ENCODE measurements around the gene RAD18. TPM values are rescaled to one million over a fixed set of nuclear protein-coding genes. Genes with fewer than 3 reads are reported as not detected.

Gene RAD18
- total and polyA plus RNA-seq, 10 donors, result 1.6 to 20.7 (median 12.4) TPM

DNA sequence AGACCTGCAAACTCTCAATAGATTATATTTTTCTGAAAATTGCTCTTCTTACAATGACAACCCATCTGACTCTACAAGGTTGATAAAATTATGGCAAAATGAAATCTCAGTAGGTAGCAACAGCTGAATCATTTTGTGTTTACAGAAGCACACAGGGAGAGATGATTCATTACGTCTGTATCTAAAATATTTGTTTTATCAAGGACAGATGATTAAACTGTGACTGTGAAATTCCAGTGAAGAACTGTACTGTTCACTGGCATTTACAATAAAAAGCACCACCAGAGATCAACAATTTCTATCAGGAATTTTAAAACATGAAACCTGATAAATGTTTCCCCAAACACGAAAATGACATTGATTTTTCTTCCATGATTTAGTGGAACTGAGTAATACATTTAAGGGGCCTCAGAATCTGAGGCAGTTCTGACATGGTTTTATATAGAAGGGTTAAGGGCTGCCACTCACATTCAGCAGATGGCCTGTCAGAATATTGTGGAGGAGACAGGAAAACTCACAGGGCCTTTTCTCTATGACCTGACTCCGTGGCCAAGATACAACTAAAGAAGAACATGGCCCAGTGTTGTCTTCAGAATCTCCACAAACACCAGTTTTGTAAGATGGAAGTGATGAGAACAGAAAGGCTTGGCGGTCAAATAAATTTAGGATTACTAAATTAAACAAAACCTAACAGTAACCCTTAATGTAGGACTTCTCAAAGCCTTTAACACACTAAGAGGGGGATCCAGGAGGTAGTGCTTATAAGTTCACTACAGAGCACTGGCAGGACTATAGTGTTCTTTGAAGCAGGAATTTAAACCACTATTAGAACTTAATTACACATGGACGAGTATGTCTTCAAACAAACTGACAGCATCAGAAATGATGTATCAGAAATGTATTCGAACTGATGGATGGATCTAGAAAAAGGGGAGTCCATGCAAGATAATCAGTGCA, 25.9 kb downstream of the RAD18 start:
- no peak for DNase-seq
- no peaks in the 10 kb centered on the region for H3K27me3 ChIP-seq (replicated peaks in 1 of 7)
- H3K27ac ChIP-seq, result peak overlapping the region in 2 of 8 donors; percentile 10 to 28

DNA sequence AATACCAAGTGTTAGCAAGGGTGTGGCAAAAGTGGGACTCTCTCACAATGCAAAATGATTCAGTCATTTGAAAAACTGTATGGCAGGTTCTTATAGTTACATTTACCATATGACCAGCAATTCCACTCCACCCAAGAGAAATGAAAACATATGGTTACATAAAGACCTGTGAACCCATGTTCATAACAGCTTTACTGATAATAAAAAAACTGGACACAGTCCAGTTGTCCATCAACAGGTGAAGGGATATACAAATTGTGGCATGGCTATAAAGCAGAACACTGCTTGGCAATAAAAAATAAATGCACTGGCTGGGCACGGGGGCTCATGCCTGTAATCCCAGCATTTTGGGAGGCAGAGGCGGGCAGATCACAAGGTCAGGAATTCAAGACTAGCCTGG, 30.8 kb downstream of the RAD18 start:
- Histone ChIP-seq H3K9me3 (peaks cover 0 to 1% (median 0%) of the 10 kb centered on the region in 8 donors), H3K27ac (no peak overlapping the region), H3K27me3 (replicated peaks in 1 of 7) (no peaks in the 10 kb centered on the region), H3K4me1 (no peaks in the 10 kb centered on the region), H3K36me3 (peaks cover 0 to 24% (median 5%) of the 10 kb centered on the region in 6 donors), H3K4me3 (no peak overlapping the region)
- WGBS, 5 donors, result 90 to 100% (median 97%) methylated on average over 2 of the region's 2 CpGs
- TF ChIP-seq POLR2AphosphoS5 (IDR thresholded peaks at IDR 0.05), result no peak
- TF ChIP-seq POLR2A (IDR thresholded peaks at IDR 0.05), result no peak
- intact Hi-C loops (cut with DNase I; ENCODE audit: low total_unique reads), result no loop called here
- no peak for DNase-seq

More for the DNA sequence above, 25.9 kb downstream of the RAD18 start:
- H3K36me3 ChIP-seq, result peaks cover 0 to 66% (median 23%) of the 10 kb centered on the region in 6 donors
- TF ChIP-seq POLR2A (IDR thresholded peaks at IDR 0.05), result no peak
- no peak for TF ChIP-seq POLR2AphosphoS5 (IDR thresholded peaks at IDR 0.05)
- TF ChIP-seq, protein P1, sequence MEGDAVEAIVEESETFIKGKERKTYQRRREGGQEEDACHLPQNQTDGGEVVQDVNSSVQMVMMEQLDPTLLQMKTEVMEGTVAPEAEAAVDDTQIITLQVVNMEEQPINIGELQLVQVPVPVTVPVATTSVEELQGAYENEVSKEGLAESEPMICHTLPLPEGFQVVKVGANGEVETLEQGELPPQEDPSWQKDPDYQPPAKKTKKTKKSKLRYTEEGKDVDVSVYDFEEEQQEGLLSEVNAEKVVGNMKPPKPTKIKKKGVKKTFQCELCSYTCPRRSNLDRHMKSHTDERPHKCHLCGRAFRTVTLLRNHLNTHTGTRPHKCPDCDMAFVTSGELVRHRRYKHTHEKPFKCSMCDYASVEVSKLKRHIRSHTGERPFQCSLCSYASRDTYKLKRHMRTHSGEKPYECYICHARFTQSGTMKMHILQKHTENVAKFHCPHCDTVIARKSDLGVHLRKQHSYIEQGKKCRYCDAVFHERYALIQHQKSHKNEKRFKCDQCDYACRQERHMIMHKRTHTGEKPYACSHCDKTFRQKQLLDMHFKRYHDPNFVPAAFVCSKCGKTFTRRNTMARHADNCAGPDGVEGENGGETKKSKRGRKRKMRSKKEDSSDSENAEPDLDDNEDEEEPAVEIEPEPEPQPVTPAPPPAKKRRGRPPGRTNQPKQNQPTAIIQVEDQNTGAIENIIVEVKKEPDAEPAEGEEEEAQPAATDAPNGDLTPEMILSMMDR (IDR thresholded peaks at IDR 0.05 in 8 of 11, conservative IDR thresholded peaks at IDR 0.05 in 3 of 11), result no peak
- no peaks in the 10 kb centered on the region for H3K4me1 ChIP-seq
- intact Hi-C loops (cut with DNase I; ENCODE audit: low total_unique reads), result no loop called here
- WGBS, 5 donors, result 72 to 78% (median 75%) methylated on average over 6 of the region's 6 CpGs
- H3K4me3 ChIP-seq, result no peak overlapping the region
- H3K9me3 ChIP-seq, result peaks cover 0 to 2% (median 0%) of the 10 kb centered on the region in 8 donors

DNA sequence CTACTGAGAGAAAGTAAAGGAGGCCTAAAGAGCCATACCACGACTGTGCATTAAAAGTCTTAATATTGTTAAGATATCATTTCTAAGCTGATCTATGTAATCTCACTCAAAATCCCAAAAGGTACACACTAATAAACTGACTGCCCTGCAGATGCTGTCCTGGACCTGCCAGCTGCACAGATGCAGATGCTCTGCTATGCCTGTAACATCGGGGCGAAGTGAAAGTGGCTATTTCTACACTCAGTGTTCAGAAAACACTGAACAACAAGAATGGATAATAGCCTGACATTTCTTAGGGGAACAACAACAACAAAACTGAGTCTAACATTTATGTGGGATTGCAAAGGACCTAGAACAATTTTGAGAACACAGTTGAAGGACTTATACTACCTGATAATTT, 31.9 kb downstream of the RAD18 start:
- DNase-seq, result no peak
- 92 to 99% (median 94%) methylated on average over 3 of the region's 3 CpGs for WGBS, 5 donors
- Histone ChIP-seq H3K27ac (no peak overlapping the region), H3K4me3 (no peak overlapping the region), H3K36me3 (peaks cover 0 to 21% (median 4%) of the 10 kb centered on the region in 6 donors), H3K27me3 (replicated peaks in 1 of 7) (no peaks in the 10 kb centered on the region), H3K9me3 (peaks cover 0 to 4% (median 0%) of the 10 kb centered on the region in 8 donors), H3K4me1 (no peaks in the 10 kb centered on the region)
- intact Hi-C loops (cut with DNase I; ENCODE audit: low total_unique reads), result no loop called here
- no peak for TF ChIP-seq POLR2AphosphoS5 (IDR thresholded peaks at IDR 0.05)
- no peak for TF ChIP-seq POLR2A (IDR thresholded peaks at IDR 0.05)
- TF ChIP-seq, protein P1 (IDR thresholded peaks at IDR 0.05 in 8 of 11, conservative IDR thresholded peaks at IDR 0.05 in 3 of 11), result no peak

- Histone ChIP-seq H3K4me1 (no peaks in the 10 kb centered on the region), H3K36me3 (peaks cover 0 to 9% (median 0%) of the 10 kb centered on the region in 6 donors), H3K9me3 (peaks cover 0 to 4% (median 0%) of the 10 kb centered on the region in 8 donors), H3K4me3 (no peak overlapping the region), H3K27me3 (replicated peaks in 1 of 7) (no peaks in the 10 kb centered on the region), H3K27ac (no peak overlapping the region)
- DNase-seq, result no peak
- intact Hi-C loops (cut with DNase I; ENCODE audit: low total_unique reads), result no loop called here
- no peak for TF ChIP-seq POLR2A (IDR thresholded peaks at IDR 0.05)
- TF ChIP-seq POLR2AphosphoS5 (IDR thresholded peaks at IDR 0.05), result no peak
- TF ChIP-seq, protein P1 (IDR thresholded peaks at IDR 0.05 in 8 of 11, conservative IDR thresholded peaks at IDR 0.05 in 3 of 11), result no peak
- WGBS, 5 donors, result 73 to 85% (median 75%) methylated on average over 4 of the region's 4 CpGs
Measured at GRCh38 chr3:8929860-8930259, 33.4 kb downstream of the RAD18 start.

Data from spleen (tissue), 11 donors.